22Rv1 (cell line): ENCODE measurements around the gene PRMT3.

Source experiments
- ZFX ChIP-seq: fragments of 450-650 bp; IDR thresholded peaks from 2 replicates; pipeline ENCODE4 v1.6.1; 2017; ENCODE audit warnings: antibody characterized with exemption, borderline replicate concordance
- TF ChIP-seq, protein P1 (sequence below): fragments of 450-650 bp; IDR thresholded peaks from 2 replicates; pipeline ENCODE4 v1.5.1; 2017; ENCODE audit warnings: mild to moderate bottlenecking

DNA sequence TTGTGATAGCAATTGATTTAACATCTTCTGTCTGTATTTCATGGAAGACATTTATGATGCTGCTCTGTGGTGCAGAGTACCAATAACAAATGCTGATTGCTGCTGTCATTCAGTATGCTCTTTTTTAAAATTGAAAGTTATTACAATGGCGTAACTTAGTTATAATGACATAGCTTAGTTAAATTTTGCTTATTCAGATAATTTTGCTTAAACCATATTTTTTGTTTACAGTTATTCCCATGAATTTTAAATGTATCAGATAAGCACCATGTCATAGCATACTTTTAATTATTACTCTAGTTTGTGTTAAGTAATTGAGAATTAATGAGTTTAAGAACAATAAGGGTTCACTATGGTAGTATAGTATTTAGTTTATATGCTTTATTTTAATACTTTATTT lies 15.5 kb downstream of the PRMT3 start:
- TF ChIP-seq, protein P1, sequence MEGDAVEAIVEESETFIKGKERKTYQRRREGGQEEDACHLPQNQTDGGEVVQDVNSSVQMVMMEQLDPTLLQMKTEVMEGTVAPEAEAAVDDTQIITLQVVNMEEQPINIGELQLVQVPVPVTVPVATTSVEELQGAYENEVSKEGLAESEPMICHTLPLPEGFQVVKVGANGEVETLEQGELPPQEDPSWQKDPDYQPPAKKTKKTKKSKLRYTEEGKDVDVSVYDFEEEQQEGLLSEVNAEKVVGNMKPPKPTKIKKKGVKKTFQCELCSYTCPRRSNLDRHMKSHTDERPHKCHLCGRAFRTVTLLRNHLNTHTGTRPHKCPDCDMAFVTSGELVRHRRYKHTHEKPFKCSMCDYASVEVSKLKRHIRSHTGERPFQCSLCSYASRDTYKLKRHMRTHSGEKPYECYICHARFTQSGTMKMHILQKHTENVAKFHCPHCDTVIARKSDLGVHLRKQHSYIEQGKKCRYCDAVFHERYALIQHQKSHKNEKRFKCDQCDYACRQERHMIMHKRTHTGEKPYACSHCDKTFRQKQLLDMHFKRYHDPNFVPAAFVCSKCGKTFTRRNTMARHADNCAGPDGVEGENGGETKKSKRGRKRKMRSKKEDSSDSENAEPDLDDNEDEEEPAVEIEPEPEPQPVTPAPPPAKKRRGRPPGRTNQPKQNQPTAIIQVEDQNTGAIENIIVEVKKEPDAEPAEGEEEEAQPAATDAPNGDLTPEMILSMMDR, result no peak
- TF ChIP-seq ZFX, result no peak
